Nephron (organoid): ENCODE measurements around the gene COX5A.

ENCODE experiments used
- H3K27ac Mint-ChIP-seq, 3 experiments: 2 replicates each; pipeline ENCODE4 v1.8.0; 2020; ENCODE audit warnings: mixed read lengths in 3 of 3, mild to moderate bottlenecking in 2 of 3, moderate library complexity in 1 of 3
- H3K27me3 Mint-ChIP-seq: 2 replicates; pipeline ENCODE4 v1.8.0; 2021; ENCODE audit warnings: low read depth, mild to moderate bottlenecking, moderate library complexity, mixed read lengths
- H3K36me3 Mint-ChIP-seq: 2 replicates; pipeline ENCODE4 v1.8.0; 2020; ENCODE audit warnings: low read depth, mixed read lengths
- H3K4me1 Mint-ChIP-seq: 2 replicates; pipeline ENCODE4 v1.8.0; 2020; ENCODE audit warnings: mixed read lengths
- H3K4me3 Mint-ChIP-seq, 3 experiments: 2 replicates each; pipeline ENCODE4 v1.8.0; 2020; ENCODE audit warnings: mild to moderate bottlenecking in 3 of 3, mixed read lengths in 3 of 3, moderate library complexity in 2 of 3
- H3K9me3 Mint-ChIP-seq: 2 replicates; pipeline ENCODE4 v1.8.0; 2020; ENCODE audit warnings: mixed read lengths
- CTCF ChIP-seq, 3 experiments: fragments of 200-600 bp; sonication (generic); IDR thresholded peaks; one replicate each; pipeline ENCODE4 v1.5.0; 2021; ENCODE audit warnings: antibody characterized with exemption in 3 of 3; ENCODE audit not compliant: unreplicated experiment in 3 of 3

Gene COX5A

DNA sequence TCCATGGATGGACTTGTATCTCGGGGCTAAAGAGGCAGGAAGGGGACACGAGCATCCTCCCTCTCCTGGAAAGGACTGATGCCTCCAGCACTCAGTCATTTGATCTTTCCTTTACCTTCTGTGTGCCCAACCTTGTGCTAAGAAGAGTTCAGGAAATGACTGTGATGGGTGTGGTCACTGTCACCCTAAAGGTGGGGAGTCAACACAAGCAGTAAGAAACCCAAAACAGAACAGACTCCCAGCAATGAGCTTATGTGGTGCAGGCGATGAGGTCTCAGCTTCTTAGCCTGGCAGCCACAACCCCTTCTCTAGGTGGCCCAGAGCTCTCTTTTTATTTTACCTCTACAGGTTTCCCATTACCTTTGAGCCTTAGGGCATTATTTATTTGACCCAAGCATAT is 44.2 kb downstream of the COX5A start:
- no peaks in the 10 kb centered on the region for H3K27me3 Mint-ChIP-seq
- H3K27ac Mint-ChIP-seq = no peak overlapping the region
- H3K4me1 Mint-ChIP-seq = peaks cover 18% of the 10 kb centered on the region
- peaks cover 12% of the 10 kb centered on the region for H3K36me3 Mint-ChIP-seq
- H3K9me3 Mint-ChIP-seq = no peaks in the 10 kb centered on the region
- no peak for TF ChIP-seq CTCF (IDR thresholded peaks at IDR 0.05; ENCODE audit: unreplicated experiment in 3 of 3)
- peak overlapping the region in 1 of 3 experiments; percentile 19 for H3K4me3 Mint-ChIP-seq

GRCh38 chr15:74892931-74893330 is 44.9 kb downstream of the COX5A start:
- Mint-ChIP-seq H3K27me3 (no peaks in the 10 kb centered on the region), H3K9me3 (no peaks in the 10 kb centered on the region), H3K36me3 (peaks cover 12% of the 10 kb centered on the region), H3K4me3 (peak overlapping the region in 1 of 3 experiments; percentile 30), H3K27ac (no peak overlapping the region), H3K4me1 (peaks cover 18% of the 10 kb centered on the region)
- no peak for TF ChIP-seq CTCF (IDR thresholded peaks at IDR 0.05; ENCODE audit: unreplicated experiment in 3 of 3)

GRCh38 chr15:74892313-74892712 is 45.6 kb downstream of the COX5A start:
- H3K4me3 Mint-ChIP-seq = peak overlapping the region; percentile 34 to 91 (median 84)
- H3K9me3 Mint-ChIP-seq = no peaks in the 10 kb centered on the region
- TF ChIP-seq CTCF (IDR thresholded peaks at IDR 0.05; ENCODE audit: unreplicated experiment in 3 of 3) = no peak
- H3K4me1 Mint-ChIP-seq = peaks cover 18% of the 10 kb centered on the region
- H3K27me3 Mint-ChIP-seq = no peaks in the 10 kb centered on the region
- H3K36me3 Mint-ChIP-seq = peaks cover 12% of the 10 kb centered on the region
- H3K27ac Mint-ChIP-seq = no peak overlapping the region

DNA sequence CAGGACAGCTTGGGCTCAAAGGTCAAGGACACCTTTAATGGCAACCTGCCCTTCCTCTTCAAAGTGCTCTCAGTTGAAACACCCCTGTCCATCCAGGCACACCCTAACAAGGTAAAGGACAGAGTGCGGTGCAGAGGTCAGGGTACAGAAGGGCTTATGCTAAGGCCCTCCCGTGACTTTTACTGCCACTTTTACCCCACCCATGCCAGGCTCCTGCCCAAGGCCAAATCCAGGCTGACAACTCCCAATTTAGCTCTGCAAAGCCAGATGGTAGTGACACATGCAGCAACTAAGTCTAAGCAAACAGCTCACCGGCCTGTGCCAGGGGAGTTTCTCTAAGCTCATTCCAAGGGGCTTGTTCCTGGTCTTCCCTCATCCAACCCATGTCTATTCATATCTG is 46.4 kb downstream of the COX5A start:
- peaks cover 18% of the 10 kb centered on the region for H3K4me1 Mint-ChIP-seq
- H3K9me3 Mint-ChIP-seq = no peaks in the 10 kb centered on the region
- no peak overlapping the region for H3K27ac Mint-ChIP-seq
- H3K36me3 Mint-ChIP-seq = peaks cover 12% of the 10 kb centered on the region
- peak overlapping the region; percentile 84 to 91 (median 89) for H3K4me3 Mint-ChIP-seq
- no peaks in the 10 kb centered on the region for H3K27me3 Mint-ChIP-seq
- TF ChIP-seq CTCF (IDR thresholded peaks at IDR 0.05; ENCODE audit: unreplicated experiment in 3 of 3) = no peak

DNA sequence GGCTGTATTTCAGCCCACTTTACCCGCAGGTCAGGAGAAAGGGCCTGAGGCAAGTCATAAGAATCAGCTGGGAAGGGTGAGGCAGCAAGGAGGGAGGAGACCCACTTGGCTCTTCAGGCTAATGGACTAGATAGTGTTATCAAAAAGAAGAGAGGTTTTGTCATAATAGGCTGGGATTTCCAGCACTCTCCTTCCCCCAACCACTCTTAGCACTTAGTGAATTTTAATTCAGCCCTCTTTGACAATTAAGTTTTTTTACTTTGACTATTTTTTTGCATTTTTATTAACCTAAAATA is 47.3 kb downstream of the COX5A start:
- Mint-ChIP-seq H3K4me3 (peak overlapping the region; percentile 84 to 91 (median 89)), H3K27me3 (no peaks in the 10 kb centered on the region), H3K27ac (peak overlapping the region in 2 of 3 experiments; percentile 35 to 86), H3K4me1 (peaks cover 18% of the 10 kb centered on the region), H3K36me3 (peaks cover 12% of the 10 kb centered on the region), H3K9me3 (no peaks in the 10 kb centered on the region)
- TF ChIP-seq CTCF (IDR thresholded peaks at IDR 0.05; ENCODE audit: unreplicated experiment in 3 of 3) = no peak

- H3K9me3 Mint-ChIP-seq = no peaks in the 10 kb centered on the region
- peak within 1 kb of the TSS; percentile 84 to 91 (median 89) for H3K4me3 Mint-ChIP-seq
- peaks cover 12% of the 10 kb centered on the region for H3K36me3 Mint-ChIP-seq
- peak in 1 of 3 experiments; percentile 12 for TF ChIP-seq CTCF (IDR thresholded peaks at IDR 0.05; ENCODE audit: unreplicated experiment in 3 of 3)
- H3K27me3 Mint-ChIP-seq = no peaks in the 10 kb centered on the region
- peak within 1 kb of the TSS; percentile 86 to 92 (median 89) for H3K27ac Mint-ChIP-seq
- peaks cover 18% of the 10 kb centered on the region for H3K4me1 Mint-ChIP-seq
Observed at GRCh38 chr15:74889883-74890664, 47.8 kb downstream of the COX5A start, which contains the start of gene MPI. MPI (plus strand) TSS chr15:74890042; CDS start chr15:74890074, 32 bp downstream.
